HuH-7.5 (cell line): ENCODE results near the gene METRN.

Experiments
- DNase-seq: peaks from one replicate; pipeline ENCODE4 v3.0.0; 2011; ENCODE audit warnings: low spot score

The METRN gene

GRCh38 chr16:677316-678190 lies 37.4 kb upstream of the METRN start:
- DNase-seq = no peak

GRCh38 chr16:678209-678857 lies 36.6 kb upstream of the METRN start:
- DNase-seq = no peak

GRCh38 chr16:678858-679813 lies 35.8 kb upstream of the METRN start:
- DNase-seq = peak; percentile 48

- peak; percentile 81 for DNase-seq
Observed at GRCh38 chr16:679814-680624, 34.9 kb upstream of the METRN start, which contains the start of gene STUB1. STUB1 (plus strand) TSS chr16:680410; CDS start chr16:680526, 116 bp downstream.

- no peak for DNase-seq
Observed at GRCh38 chr16:680625-680945, 34.3 kb upstream of the METRN start.

GRCh38 chr16:680967-681745 lies 33.8 kb upstream of the METRN start:
- no peak for DNase-seq

- no peak for DNase-seq
Observed at GRCh38 chr16:681746-682427, 33.0 kb upstream of the METRN start.

GRCh38 chr16:682493-683395 lies 32.2 kb upstream of the METRN start:
- DNase-seq = no peak

- DNase-seq = no peak
Observed at GRCh38 chr16:683396-684070, 31.4 kb upstream of the METRN start.

- DNase-seq = peak; percentile 97
Observed at GRCh38 chr16:684071-684794, 30.7 kb upstream of the METRN start, which contains the start of gene JMJD8. JMJD8 (minus strand) TSS chr16:684334; CDS start chr16:684319, 15 bp downstream.

GRCh38 chr16:684961-685696 lies 29.8 kb upstream of the METRN start:
- DNase-seq = no peak

- DNase-seq = no peak
Observed at GRCh38 chr16:685967-686366, 29.0 kb upstream of the METRN start.

- DNase-seq = no peak
Observed at GRCh38 chr16:686459-687260, 28.3 kb upstream of the METRN start.

- DNase-seq = no peak
Observed at GRCh38 chr16:687499-687898, 27.4 kb upstream of the METRN start.

GRCh38 chr16:689175-689897 lies 25.6 kb upstream of the METRN start:
- DNase-seq = no peak
